Cardiac muscle cell (in vitro differentiated cells and primary cell): Measurements from ENCODE around the gene MINK1. TPM values are rescaled to one million over a fixed set of nuclear protein-coding genes. Genes with fewer than 3 reads are reported as not detected.
"Not testable (repeated sequence)": the region's sequence is repeated elsewhere in the genome, so short reads cannot be mapped to it uniquely, and the experiment has no call there.

Experiments
- DNase-seq, 2 donors: peaks; one replicate each; pipeline versions ENCODE4 v3.0.0 to v3.0.0-alpha.2; 2010 to 2017; ENCODE audit warnings: low read depth in 1 of 2, low spot score in 1 of 2
- H3K27ac ChIP-seq: fragments of 200-600 bp; sonication (generic); 2 replicates; pipeline ENCODE4 v1.5.1; 2016
- H3K27me3 ChIP-seq: fragments of 200-600 bp; sonication (generic); 2 replicates; pipeline ENCODE4 v1.6.0; 2016; ENCODE audit warnings: control low read depth
- H3K36me3 ChIP-seq: fragments of 200-600 bp; sonication (generic); 2 replicates; pipeline ENCODE4 v1.5.1; 2016; ENCODE audit warnings: control low read depth
- H3K4me1 ChIP-seq: fragments of 200-600 bp; sonication (generic); 2 replicates; pipeline ENCODE4 v1.8.1; 2017; ENCODE audit warnings: low read depth, mild to moderate bottlenecking, mixed run types
- H3K4me3 ChIP-seq: fragments of 200-600 bp; sonication (generic); 2 replicates; pipeline ENCODE4 v1.5.1; 2016; ENCODE audit warnings: mild to moderate bottlenecking
- H3K9me3 ChIP-seq: fragments of 200-600 bp; sonication (generic); 2 replicates; pipeline ENCODE4 v1.5.1; 2017; ENCODE audit warnings: low read depth, mild to moderate bottlenecking, control low read depth
- polyA plus RNA-seq: library from polyadenylated mRNA; unstranded; fragments of >200 nt; fragmentation: Nextera tagmentation; extraction: Ambion mirVana; gene quantifications from 2 replicates; pipeline ENCODE4 v1.2.1, GENCODE V29; 2016
- total RNA-seq: library from RNA; depleted of rRNA; stranded (reverse); fragments of >200 nt; gene quantifications from 2 replicates; pipeline ENCODE4 v1.2.3, GENCODE V29; 2016
- TF ChIP-seq, protein P1 (sequence below): IDR thresholded peaks from 2 replicates; pipeline ENCODE4 v1.5.1; 2012; ENCODE audit warnings: low read depth, mild to moderate bottlenecking, low read length

The MINK1 gene
- total and polyA plus RNA-seq, 2 experiments from 2014 or later = 27.1 to 47.7 TPM

DNA sequence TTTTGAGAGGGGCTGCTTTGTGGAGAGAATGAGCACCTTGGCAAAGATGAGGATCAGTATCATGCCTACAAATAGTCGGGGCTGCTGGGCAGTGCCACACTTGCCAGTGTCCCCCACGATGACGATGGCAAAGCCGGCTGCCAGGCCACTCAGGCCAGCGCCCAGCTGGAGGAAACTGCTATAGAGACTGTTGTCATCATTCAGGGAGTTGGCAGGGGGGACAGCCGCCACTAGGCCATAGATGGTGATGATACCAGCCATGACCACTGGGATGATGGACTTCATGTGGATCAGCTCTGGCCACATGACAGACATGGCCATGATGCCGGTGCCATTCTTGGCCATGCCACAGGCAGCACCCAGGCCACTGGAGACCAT, 23.8 kb downstream of the MINK1 start:
- TF ChIP-seq, protein P1, sequence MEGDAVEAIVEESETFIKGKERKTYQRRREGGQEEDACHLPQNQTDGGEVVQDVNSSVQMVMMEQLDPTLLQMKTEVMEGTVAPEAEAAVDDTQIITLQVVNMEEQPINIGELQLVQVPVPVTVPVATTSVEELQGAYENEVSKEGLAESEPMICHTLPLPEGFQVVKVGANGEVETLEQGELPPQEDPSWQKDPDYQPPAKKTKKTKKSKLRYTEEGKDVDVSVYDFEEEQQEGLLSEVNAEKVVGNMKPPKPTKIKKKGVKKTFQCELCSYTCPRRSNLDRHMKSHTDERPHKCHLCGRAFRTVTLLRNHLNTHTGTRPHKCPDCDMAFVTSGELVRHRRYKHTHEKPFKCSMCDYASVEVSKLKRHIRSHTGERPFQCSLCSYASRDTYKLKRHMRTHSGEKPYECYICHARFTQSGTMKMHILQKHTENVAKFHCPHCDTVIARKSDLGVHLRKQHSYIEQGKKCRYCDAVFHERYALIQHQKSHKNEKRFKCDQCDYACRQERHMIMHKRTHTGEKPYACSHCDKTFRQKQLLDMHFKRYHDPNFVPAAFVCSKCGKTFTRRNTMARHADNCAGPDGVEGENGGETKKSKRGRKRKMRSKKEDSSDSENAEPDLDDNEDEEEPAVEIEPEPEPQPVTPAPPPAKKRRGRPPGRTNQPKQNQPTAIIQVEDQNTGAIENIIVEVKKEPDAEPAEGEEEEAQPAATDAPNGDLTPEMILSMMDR = no peak
- H3K4me1 ChIP-seq = peaks cover 11% of the 10 kb centered on the region
- H3K36me3 ChIP-seq = no peaks in the 10 kb centered on the region
- H3K4me3 ChIP-seq = no peak overlapping the region
- no peak for DNase-seq
- no peaks in the 10 kb centered on the region for H3K27me3 ChIP-seq
- H3K9me3 ChIP-seq = no peaks in the 10 kb centered on the region
- no peak overlapping the region for H3K27ac ChIP-seq

DNA sequence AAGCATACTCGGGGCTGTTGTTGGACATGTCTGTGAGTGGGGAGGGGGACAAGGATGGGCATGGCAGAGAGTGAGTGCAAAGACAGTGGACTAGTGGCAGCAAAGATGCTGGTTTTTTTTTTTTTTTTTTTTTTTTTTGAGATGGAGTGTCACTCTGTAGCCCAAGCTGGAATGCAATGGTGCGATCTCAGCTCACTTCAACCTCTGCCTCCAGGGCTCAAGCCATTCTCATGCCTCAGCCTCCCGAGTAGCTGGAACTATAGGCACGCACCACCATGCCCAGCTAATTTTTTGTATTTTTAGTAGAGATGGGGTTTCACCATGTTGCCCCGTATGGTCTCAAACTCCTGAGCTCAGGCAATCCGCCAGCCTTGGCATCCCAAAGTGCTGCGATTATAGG, 24.2 kb downstream of the MINK1 start:
- peaks cover 11% of the 10 kb centered on the region for H3K4me1 ChIP-seq
- H3K27me3 ChIP-seq, H3K36me3 ChIP-seq, H3K4me3 ChIP-seq, DNase-seq, H3K27ac ChIP-seq, H3K9me3 ChIP-seq: not testable (repeated sequence)

DNA sequence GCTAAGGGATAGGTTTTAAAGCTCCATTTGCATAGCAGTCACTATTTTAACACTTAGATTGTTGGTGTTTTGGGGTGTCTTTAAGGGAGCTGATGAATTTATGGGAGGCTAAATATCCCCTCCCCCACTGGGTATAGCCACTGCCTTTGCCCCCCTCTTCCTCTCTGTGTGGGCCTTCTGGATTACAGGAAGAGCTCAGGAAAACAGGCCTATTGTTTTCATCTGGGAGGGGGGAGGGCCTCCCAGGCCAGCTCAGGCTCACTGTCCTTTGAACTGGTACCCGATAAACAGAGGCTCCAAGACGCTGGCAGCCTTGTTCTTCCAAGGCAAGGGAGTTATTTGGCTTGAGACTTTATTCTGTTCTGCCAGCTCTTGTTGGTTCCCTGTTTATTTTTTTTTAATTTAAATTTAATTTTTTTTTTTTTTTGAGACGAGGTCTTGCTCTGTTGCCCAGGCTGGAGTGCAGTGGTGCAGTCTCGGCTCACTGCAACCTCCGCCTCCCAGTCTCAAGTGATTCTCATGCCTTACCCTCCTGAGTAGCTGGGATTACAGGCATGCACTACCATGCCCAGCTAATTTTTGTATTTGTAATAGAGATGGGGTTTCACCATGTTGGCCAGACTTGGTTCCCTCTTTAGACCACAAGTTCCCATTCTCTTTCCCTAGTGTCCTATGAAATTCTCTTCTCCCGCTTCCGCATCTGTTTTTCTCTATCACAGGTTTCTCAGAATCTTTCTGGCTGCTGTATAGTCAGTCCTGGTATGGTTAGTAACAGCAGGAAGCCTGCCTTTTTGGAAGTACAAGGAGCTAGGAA, 25.1 kb downstream of the MINK1 start:
- TF ChIP-seq, protein P1 = no peak
- no peaks in the 10 kb centered on the region for H3K36me3 ChIP-seq
- peak overlapping the region; percentile 55 for H3K27ac ChIP-seq
- peaks cover 11% of the 10 kb centered on the region for H3K4me1 ChIP-seq
- H3K27me3 ChIP-seq = no peaks in the 10 kb centered on the region
- H3K4me3 ChIP-seq = no peak overlapping the region
- no peaks in the 10 kb centered on the region for H3K9me3 ChIP-seq
- peak in 1 of 2 donors; percentile 57 for DNase-seq

DNA sequence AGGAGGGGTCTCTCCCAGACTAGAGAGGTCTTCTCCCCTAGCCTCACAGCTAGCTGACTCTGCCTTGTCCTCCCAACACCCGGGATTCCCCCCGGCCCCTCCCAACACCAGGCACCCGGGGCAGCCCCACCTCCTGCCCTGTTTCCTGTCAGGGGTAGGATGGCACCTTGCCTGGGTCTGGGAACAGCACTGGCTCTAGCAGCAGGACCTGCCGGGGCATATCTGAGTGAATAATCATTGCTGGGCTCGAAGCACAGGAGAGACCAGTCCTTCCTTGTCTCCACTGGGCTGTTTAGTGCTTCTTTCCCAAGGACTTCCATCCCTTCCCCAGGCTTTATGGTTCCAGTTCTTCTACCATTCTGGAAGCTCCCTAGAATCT, 25.7 kb downstream of the MINK1 start:
- peak in 1 of 2 donors; percentile 27 for DNase-seq
- TF ChIP-seq, protein P1 = no peak
- no peaks in the 10 kb centered on the region for H3K27me3 ChIP-seq
- no peaks in the 10 kb centered on the region for H3K9me3 ChIP-seq
- no peaks in the 10 kb centered on the region for H3K36me3 ChIP-seq
- H3K27ac ChIP-seq = peak overlapping the region; percentile 55
- no peak overlapping the region for H3K4me3 ChIP-seq
- H3K4me1 ChIP-seq = peaks cover 11% of the 10 kb centered on the region

DNA sequence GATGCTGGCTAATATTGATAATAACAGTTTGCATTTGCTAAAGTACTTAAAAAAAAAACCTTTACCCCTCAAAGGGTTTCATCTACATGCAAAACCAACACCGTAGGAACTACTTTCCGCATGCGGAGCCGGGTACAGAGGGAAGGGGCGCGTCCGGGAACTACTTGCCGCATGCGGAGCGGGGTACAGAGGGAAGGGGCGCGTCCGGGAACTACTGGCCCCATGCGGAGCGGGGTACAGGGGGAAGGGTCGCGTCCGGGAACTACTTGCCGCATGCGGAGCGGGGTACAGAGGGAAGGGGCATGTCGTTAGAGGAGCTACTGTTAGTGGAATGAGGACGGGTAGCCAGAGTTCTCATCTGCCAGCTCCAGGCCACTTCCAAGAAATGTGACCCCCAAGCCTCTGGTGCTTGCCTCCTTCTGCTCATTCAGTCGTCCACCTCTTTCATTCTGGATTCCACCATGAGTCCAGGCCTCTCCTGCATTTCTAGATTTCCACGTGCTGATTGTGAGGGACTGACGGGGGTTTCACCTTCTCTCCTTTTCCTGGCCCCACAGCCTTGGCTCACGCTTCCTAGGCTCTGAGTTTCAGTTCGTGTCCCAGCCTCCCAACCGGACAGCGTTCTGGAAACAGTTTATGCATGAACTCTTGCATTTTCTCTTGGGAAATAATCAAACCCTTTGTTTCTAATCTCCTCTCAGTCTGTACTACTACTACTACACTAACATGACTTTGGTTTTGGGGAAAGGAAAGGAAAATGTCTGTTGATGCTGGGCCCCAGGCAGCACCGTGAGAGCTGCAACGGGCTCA, 26.9 kb downstream of the MINK1 start:
- no peaks in the 10 kb centered on the region for H3K9me3 ChIP-seq
- H3K27me3 ChIP-seq = no peaks in the 10 kb centered on the region
- no peaks in the 10 kb centered on the region for H3K36me3 ChIP-seq
- H3K4me3 ChIP-seq = no peak overlapping the region
- H3K4me1 ChIP-seq = peaks cover 6% of the 10 kb centered on the region
- TF ChIP-seq, protein P1 = no peak
- DNase-seq = peak in 1 of 2 donors; percentile 29
- H3K27ac ChIP-seq = no peak overlapping the region

DNA sequence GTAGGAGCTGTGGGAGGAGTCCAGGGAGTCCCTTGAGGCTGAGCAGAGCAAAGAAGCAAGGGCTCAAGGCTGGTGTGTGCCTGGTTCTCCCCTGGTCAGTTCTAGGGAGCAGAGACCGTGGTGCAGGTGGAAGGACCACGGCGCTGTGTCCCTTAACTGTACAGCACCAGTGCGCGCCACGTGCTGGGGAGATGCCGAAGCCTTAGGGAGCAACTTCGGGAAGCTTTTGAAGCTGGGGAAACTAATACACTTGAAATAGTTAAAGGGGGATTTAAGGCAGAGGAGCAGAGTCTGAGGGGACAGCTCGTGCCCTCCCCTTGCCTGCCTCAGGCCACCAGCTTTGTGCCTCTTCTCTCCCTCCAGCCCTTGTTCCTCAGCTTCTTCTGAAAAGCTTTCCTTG, 27.5 kb downstream of the MINK1 start:
- no peak overlapping the region for H3K4me3 ChIP-seq
- no peaks in the 10 kb centered on the region for H3K9me3 ChIP-seq
- no peaks in the 10 kb centered on the region for H3K36me3 ChIP-seq
- no peak overlapping the region for H3K27ac ChIP-seq
- TF ChIP-seq, protein P1 = no peak
- H3K27me3 ChIP-seq = no peaks in the 10 kb centered on the region
- no peak for DNase-seq
- H3K4me1 ChIP-seq = peaks cover 6% of the 10 kb centered on the region
